Mucosa of stomach (tissue), 1 donor: ENCODE results near the gene TMEM229B.

Source experiments
- H3K27me3 ChIP-seq: one replicate; pipeline ENCODE4 v1.7.0; 2013; ENCODE audit warnings: mild to moderate bottlenecking, low read length; ENCODE audit not compliant: control insufficient read depth, insufficient read depth
- H3K36me3 ChIP-seq: one replicate; pipeline ENCODE4 v1.7.0; 2013; ENCODE audit warnings: low read length; ENCODE audit not compliant: control insufficient read depth, insufficient read depth
- H3K4me1 ChIP-seq: one replicate; pipeline ENCODE4 v1.7.0; 2013; ENCODE audit warnings: mild to moderate bottlenecking, low read length; ENCODE audit not compliant: control insufficient read depth, insufficient read depth
- H3K4me3 ChIP-seq: one replicate; pipeline ENCODE4 v1.7.0; 2013; ENCODE audit warnings: low read length
- H3K9ac ChIP-seq: one replicate; pipeline ENCODE4 v1.7.0; 2013; ENCODE audit warnings: mild to moderate bottlenecking, low read length, moderate library complexity
- H3K9me3 ChIP-seq: one replicate; pipeline ENCODE4 v1.7.0; 2013; ENCODE audit warnings: mild to moderate bottlenecking, low read length, moderate library complexity; ENCODE audit not compliant: control insufficient read depth
- donor health status: Pancreatic carcinoma.

TMEM229B gene

DNA sequence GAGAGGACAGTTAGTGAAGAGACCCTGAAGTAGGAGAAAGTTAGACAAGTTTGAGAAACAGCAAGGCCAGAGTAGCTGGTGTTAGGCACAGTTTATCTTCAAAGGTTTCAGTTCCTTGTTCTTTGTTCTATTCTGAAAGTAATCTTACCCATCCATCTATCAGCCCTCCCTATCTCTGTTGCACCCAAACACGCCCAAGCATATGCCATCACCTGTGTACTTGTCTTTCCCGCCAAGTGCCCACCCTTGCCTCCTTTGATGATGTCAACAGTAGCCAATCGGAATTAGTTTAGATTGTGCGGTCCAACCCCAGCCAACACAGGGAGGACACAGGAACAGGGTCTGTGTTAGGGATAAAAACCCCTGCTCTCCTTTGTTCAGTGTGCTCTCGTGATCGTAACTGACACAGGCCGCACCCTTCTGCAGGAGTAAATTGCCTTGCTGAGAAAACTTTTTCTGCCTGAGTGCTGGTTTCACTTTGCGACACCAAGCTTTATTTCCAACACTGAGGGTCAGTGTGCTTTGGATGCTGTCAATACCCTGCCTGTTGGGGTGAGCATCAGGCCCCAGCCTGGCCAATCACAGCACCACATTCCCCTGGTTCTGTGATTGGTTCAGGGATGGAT, 4.7 kb upstream of the TMEM229B start:
- no peaks in the 10 kb centered on the region for H3K9me3 ChIP-seq
- peaks cover 5% of the 10 kb centered on the region for H3K4me1 ChIP-seq
- no peak overlapping the region for H3K4me3 ChIP-seq

DNA sequence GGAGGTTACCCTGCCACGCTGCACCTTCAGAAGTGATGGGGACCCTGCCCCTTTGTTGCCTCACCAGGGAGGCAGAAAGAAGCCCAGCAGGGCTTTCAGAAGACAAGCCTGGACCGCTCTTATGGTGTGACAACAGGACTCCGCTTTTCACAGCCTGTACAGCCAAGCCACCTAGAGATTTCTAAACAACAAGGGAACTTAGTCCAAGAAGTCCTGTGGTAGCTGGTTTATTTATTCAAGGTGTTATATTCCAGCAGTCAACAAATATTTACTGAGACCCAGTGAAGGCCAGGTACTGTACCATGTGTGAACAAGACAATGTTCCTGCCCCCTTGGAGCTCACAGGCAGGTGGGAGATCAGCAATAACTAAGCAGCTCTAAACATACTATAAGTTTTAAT, 4.0 kb upstream of the TMEM229B start:
- no peaks in the 10 kb centered on the region for H3K27me3 ChIP-seq
- H3K4me3 ChIP-seq: no peak overlapping the region
- no peak overlapping the region for H3K9ac ChIP-seq
- H3K36me3 ChIP-seq: no peaks in the 10 kb centered on the region
- H3K4me1 ChIP-seq: peaks cover 5% of the 10 kb centered on the region
- H3K9me3 ChIP-seq: no peaks in the 10 kb centered on the region

More for the DNA sequence above, 4.7 kb upstream of the TMEM229B start:
- Histone ChIP-seq H3K9ac (no peak overlapping the region), H3K27me3 (no peaks in the 10 kb centered on the region), H3K36me3 (no peaks in the 10 kb centered on the region)

DNA sequence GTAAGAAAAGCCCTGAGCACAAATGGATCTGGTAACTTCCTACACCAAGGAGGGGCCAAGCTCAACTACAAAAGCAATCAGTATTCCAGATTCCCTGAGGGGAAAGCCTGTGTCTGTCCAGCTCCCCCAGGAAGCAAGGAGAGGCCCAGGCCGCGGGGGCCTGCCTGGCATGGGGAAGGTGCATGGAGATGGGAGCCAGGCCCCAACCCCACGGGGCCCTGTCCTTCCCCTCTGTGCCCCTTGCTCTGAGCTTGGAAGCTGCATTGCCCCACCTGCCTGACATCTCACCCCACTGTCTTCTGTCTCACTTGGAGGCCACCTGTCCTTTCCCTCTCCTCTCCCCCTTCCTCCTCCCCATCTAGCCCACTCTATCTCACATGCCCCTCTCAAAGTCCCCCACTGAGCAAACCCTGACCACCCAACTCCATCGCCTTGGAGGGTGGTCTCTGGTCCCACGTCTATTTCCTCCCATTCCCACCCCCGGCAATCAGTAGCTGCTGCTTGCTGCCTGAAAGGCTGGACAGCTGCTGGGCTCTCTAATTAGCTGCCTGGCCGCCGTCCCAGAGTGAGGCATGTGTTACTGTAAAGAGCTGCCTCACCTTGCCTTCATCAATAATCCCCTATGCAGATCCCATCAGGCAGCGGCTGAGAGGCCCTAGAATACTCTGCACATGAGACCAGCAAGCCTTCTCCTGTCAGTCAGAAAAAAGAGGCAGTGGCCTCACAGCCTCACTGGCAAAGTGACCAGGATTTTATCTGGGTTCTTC, 3.4 kb upstream of the TMEM229B start:
- Histone ChIP-seq H3K27me3 (no peaks in the 10 kb centered on the region), H3K4me3 (no peak overlapping the region), H3K4me1 (peaks cover 5% of the 10 kb centered on the region), H3K36me3 (no peaks in the 10 kb centered on the region), H3K9me3 (no peaks in the 10 kb centered on the region), H3K9ac (no peak overlapping the region)

GRCh38 chr14:67491285-67491684, 2.8 kb upstream of the TMEM229B start:
- Histone ChIP-seq H3K27me3 (no peaks in the 10 kb centered on the region), H3K4me3 (no peak overlapping the region), H3K9me3 (no peaks in the 10 kb centered on the region), H3K4me1 (peaks cover 5% of the 10 kb centered on the region), H3K36me3 (no peaks in the 10 kb centered on the region), H3K9ac (no peak overlapping the region)

- Histone ChIP-seq H3K4me1 (peaks cover 5% of the 10 kb centered on the region), H3K9me3 (no peaks in the 10 kb centered on the region)
Measured at GRCh38 chr14:67490196-67490595, 1.7 kb upstream of the TMEM229B start.

GRCh38 chr14:67487332-67487731, 1.2 kb downstream of the TMEM229B start:
- Histone ChIP-seq H3K27me3 (no peaks in the 10 kb centered on the region), H3K4me1 (peaks cover 5% of the 10 kb centered on the region), H3K4me3 (no peak overlapping the region), H3K36me3 (no peaks in the 10 kb centered on the region), H3K9ac (no peak overlapping the region), H3K9me3 (no peaks in the 10 kb centered on the region)

More at GRCh38 chr14:67490196-67490595, 1.7 kb upstream of the TMEM229B start:
- Histone ChIP-seq H3K27me3 (no peaks in the 10 kb centered on the region), H3K36me3 (no peaks in the 10 kb centered on the region), H3K4me3 (no peak overlapping the region), H3K9ac (no peak overlapping the region)

GRCh38 chr14:67486890-67487289, 1.6 kb downstream of the TMEM229B start:
- Histone ChIP-seq H3K4me1 (peaks cover 5% of the 10 kb centered on the region), H3K27me3 (no peaks in the 10 kb centered on the region), H3K36me3 (no peaks in the 10 kb centered on the region), H3K4me3 (no peak overlapping the region), H3K9ac (no peak overlapping the region), H3K9me3 (no peaks in the 10 kb centered on the region)

DNA sequence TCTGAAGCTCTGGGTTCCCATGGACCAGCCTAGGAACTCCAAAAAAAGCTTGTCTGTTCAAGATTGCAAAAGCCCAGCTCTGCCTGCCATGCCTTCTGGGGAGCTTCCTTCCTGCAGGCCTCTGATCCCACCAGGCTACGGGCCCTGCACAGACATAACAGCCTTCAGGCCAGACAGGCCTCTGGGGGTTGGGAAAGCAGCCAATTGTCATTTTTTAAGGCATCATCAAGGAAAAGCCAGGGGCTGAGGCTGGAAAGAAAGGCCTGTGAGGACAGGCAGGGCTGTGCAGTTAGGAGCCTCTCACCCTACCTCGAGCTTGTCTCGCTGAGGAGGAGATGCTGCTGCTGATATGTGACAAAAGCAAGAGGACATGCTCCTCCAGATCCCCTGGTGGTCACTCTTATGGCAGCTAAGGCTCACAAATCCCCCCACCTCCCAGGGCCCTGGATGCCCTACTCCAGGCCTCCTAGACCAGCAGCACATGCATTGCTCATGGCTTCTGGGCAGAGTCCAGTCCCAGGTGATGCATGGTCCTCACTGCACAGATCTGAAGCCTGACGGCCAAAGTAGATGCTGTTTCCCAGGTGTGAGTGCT, 2.9 kb downstream of the TMEM229B start:
- no peaks in the 10 kb centered on the region for H3K36me3 ChIP-seq
- H3K27me3 ChIP-seq: no peaks in the 10 kb centered on the region
- H3K4me3 ChIP-seq: no peak overlapping the region
- H3K4me1 ChIP-seq: peaks cover 5% of the 10 kb centered on the region
- H3K9ac ChIP-seq: no peak overlapping the region
- H3K9me3 ChIP-seq: no peaks in the 10 kb centered on the region

DNA sequence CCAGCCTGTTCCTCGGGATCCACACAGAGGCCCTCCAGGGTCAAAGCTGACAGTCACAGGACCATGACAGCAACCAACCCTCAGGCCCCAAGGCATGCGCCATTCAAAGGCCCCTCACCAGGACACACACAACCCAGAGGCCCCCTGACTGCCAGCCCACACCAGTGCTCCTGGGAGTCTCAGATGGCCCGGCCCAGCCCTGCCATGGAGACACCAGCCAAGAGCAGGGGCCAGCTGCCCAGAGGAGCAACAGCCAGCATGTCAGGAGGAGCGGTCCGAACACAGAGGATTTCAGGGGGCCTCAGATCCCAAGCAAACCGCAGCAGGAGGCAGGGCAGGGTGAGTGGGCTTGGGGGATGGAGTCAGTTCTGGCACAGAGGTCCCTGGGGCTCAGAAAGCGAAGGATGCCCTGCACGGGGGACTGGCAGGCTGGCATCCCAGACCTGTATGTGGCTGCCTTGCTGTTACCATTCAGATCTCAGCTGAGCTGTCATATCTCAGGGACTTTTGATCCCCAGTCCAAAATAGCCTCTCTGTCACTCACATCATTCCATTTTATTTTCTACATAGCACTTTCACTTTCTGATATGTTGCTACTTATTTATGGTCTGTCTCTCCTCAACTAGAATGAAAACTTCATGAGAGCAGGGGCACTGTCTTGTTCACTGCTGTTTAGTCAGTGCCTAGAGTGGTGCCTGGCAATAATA, 4.8 kb downstream of the TMEM229B start:
- Histone ChIP-seq H3K36me3 (no peaks in the 10 kb centered on the region), H3K27me3 (no peaks in the 10 kb centered on the region), H3K9ac (no peak overlapping the region), H3K9me3 (no peaks in the 10 kb centered on the region), H3K4me3 (no peak overlapping the region), H3K4me1 (peaks cover under 1% of the 10 kb centered on the region)

- Histone ChIP-seq H3K4me1 (no peaks in the 10 kb centered on the region), H3K4me3 (no peak overlapping the region), H3K27me3 (no peaks in the 10 kb centered on the region), H3K36me3 (no peaks in the 10 kb centered on the region), H3K9ac (no peak overlapping the region), H3K9me3 (no peaks in the 10 kb centered on the region)
Measured at GRCh38 chr14:67482231-67483164, 6.0 kb downstream of the TMEM229B start.

DNA sequence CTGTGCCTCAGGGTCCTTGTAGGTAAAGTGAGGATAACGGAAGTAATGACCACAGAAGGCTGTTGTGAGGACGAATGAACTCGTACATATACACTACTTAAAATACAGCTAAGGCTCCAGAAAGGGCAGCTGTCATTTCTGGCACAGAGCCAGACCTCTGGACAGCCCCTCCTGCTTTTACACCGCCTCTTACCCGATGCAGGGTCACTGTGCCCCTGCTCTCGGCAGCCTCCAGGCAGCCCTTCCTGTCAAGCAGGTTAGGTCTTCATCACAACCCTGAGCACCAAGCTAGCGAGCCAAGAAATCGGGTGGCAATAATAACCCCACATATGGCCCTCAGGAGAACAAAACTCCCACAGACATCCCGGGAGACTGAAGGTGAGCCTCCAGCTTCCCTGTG, 8.5 kb downstream of the TMEM229B start:
- Histone ChIP-seq H3K9me3 (no peaks in the 10 kb centered on the region), H3K27me3 (no peaks in the 10 kb centered on the region), H3K36me3 (no peaks in the 10 kb centered on the region), H3K9ac (no peak overlapping the region), H3K4me3 (no peak overlapping the region), H3K4me1 (no peaks in the 10 kb centered on the region)
